Caco-2 (cell line): ENCODE measurements around the gene CEACAM7. TPM values are rescaled to one million over a fixed set of nuclear protein-coding genes. Genes with fewer than 3 reads are reported as not detected.
"Not testable (repeated sequence)": the region's sequence is repeated elsewhere in the genome, so short reads cannot be mapped to it uniquely, and the experiment has no call there.

Experiments
- BruUV-seq: library from RNA; stranded (reverse); fragments of 400-500 nt; replicated peaks from 2 replicates; lab custom pipeline; 2021; lab: Mats Ljungman, UMichigan
- CTCF ChIA-PET: fragments of 300-600 bp; sonication (Branson Sonifier 250); formaldehyde crosslinking; loops from one replicate; lab custom pipeline; 2022; ENCODE audit warnings: antibody characterized with exemption; lab: Charles Lee
- POLR2A ChIA-PET: fragments of 300-600 bp; sonication (Branson Sonifier 250); formaldehyde crosslinking; loops from one replicate; lab custom pipeline; 2022; ENCODE audit warnings: antibody characterized with exemption; lab: Charles Lee
- DNase-seq, 2 experiments: peaks; one replicate each; pipeline versions ENCODE4 v3.0.0 to v3.0.0-alpha.2; 2020 to 2022
- H3K27me3 ChIP-seq: replicated peaks from 2 replicates; pipeline ENCODE4 v1.6.0; 2011; ENCODE audit warnings: low read length; ENCODE audit not compliant: control insufficient read depth, insufficient read depth
- H3K36me3 ChIP-seq: 2 replicates; pipeline ENCODE4 v1.5.1; 2011; ENCODE audit warnings: low read length; ENCODE audit not compliant: control insufficient read depth, insufficient read depth
- H3K4me1 ChIP-seq: fragments of 250-450 bp; sonication (Bioruptor Pico); 2 replicates; pipeline ENCODE4 v1.5.1; 2020; ENCODE audit warnings: mild to moderate bottlenecking
- H3K4me3 ChIP-seq: 2 replicates; pipeline ENCODE4 v1.5.1; 2011; ENCODE audit warnings: low read depth, mild to moderate bottlenecking, control low read depth, low read length
- H3K9me3 ChIP-seq: fragments of 250-450 bp; sonication (Bioruptor Pico); 2 replicates; pipeline ENCODE4 v1.5.1; 2020; ENCODE audit warnings: mild to moderate bottlenecking, moderate library complexity
- H3K27ac Mint-ChIP-seq: one replicate; pipeline ENCODE4 v1.8.0; 2022; ENCODE audit warnings: mixed read lengths; ENCODE audit not compliant: unreplicated experiment
- H3K27me3 Mint-ChIP-seq: one replicate; pipeline ENCODE4 v1.8.0; 2022; ENCODE audit warnings: mixed read lengths; ENCODE audit not compliant: insufficient read depth, unreplicated experiment
- H3K36me3 Mint-ChIP-seq: one replicate; pipeline ENCODE4 v1.8.0; 2022; ENCODE audit warnings: mild to moderate bottlenecking, mixed read lengths; ENCODE audit not compliant: insufficient read depth, unreplicated experiment
- H3K4me1 Mint-ChIP-seq: one replicate; pipeline ENCODE4 v1.8.0; 2022; ENCODE audit warnings: low read depth, mixed read lengths; ENCODE audit not compliant: unreplicated experiment
- H3K4me3 Mint-ChIP-seq: one replicate; pipeline ENCODE4 v1.8.0; 2022; ENCODE audit warnings: mild to moderate bottlenecking, moderate library complexity, mixed read lengths; ENCODE audit not compliant: unreplicated experiment
- H3K9me3 Mint-ChIP-seq: one replicate; pipeline ENCODE4 v1.8.0; 2022; ENCODE audit warnings: mixed read lengths; ENCODE audit not compliant: unreplicated experiment
- intact Hi-C: fragments of 100-400 bp; cut with micrococcal nuclease; formaldehyde crosslinking; loops from one replicate; pipeline ENCODE4 v1.10.0; 2022; ENCODE audit not compliant: unreplicated experiment
- total RNA-seq: library from RNA; stranded (reverse); gene quantifications from 2 replicates; pipeline ENCODE4 v1.2.3, GENCODE V29; 2022
- TF ChIP-seq, protein P1 (sequence below), 2 experiments: fragments of 200-600 bp in 1 of 2; IDR thresholded peaks; 1 replicate in 1 of 2; 2 replicates in 1 of 2; pipeline versions ENCODE4 v1.5.1 to v1.8.0; 2011 to 2022; ENCODE audit warnings: antibody characterized with exemption in 1 of 2, control low read depth in 1 of 2, inconsistent platforms in 1 of 2, low read depth in 1 of 2, low read length in 1 of 2, mild to moderate bottlenecking in 1 of 2, moderate library complexity in 1 of 2; ENCODE audit not compliant: insufficient read depth in 1 of 2, severe bottlenecking in 1 of 2, unreplicated experiment in 1 of 2

The CEACAM7 gene
- total RNA-seq, 1 experiment from 2014 or later, result not detected

DNA sequence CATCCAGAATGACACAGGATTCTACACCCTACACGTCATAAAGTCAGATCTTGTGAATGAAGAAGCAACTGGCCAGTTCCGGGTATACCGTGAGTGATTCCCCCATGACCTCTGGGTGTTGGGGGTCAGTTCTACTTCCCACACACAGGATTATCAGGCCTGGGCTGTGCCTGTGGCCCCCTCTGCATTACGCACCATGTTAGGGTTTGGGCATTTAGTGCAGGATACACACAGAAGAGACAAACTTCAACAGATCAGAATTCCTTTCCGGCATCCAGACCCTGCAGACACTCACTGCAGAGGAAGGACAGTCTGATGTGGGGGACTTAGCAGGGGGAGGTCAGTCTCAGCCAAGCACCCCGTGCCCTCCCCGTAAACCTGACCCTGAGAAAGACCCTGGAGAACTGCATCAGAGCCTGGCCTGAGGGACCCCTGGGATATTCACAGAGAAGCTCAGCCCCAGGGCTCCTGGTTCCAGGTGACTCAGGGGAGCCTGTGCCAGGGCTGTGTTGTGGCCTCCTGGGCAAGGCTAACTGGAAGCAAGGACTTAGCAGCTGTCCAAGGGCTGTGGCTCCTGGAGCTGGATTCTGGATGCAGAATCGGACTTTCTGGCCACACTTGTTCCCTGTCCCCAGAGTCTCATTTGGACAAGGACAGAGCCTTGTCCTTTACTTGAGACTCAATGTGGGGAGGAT, 22.0 kb upstream of the CEACAM7 start:
- Mint-ChIP-seq H3K27me3 (peaks cover 5% of the 10 kb centered on the region), H3K4me1 (peaks cover 13% of the 10 kb centered on the region), H3K9me3 (no peaks in the 10 kb centered on the region), H3K36me3 (peaks cover 5% of the 10 kb centered on the region), H3K27ac (no peak overlapping the region), H3K4me3 (no peak overlapping the region)
- BruUV-seq, result TSS peak; percentile 26
- Histone ChIP-seq H3K4me3 (no peak overlapping the region), H3K4me1 (no peaks in the 10 kb centered on the region), H3K36me3 (no peaks in the 10 kb centered on the region), H3K27me3 (no peaks in the 10 kb centered on the region), H3K9me3 (no peaks in the 10 kb centered on the region)
- ChIA-PET POLR2A (no interaction called here), CTCF (no interaction called here)
- DNase-seq, result no peak
- intact Hi-C loops, result loop anchor here (5.0 kb wide), 1 partner anchor 68 kb away; no protein-coding TSS in a partner anchor
- TF ChIP-seq, protein P1, sequence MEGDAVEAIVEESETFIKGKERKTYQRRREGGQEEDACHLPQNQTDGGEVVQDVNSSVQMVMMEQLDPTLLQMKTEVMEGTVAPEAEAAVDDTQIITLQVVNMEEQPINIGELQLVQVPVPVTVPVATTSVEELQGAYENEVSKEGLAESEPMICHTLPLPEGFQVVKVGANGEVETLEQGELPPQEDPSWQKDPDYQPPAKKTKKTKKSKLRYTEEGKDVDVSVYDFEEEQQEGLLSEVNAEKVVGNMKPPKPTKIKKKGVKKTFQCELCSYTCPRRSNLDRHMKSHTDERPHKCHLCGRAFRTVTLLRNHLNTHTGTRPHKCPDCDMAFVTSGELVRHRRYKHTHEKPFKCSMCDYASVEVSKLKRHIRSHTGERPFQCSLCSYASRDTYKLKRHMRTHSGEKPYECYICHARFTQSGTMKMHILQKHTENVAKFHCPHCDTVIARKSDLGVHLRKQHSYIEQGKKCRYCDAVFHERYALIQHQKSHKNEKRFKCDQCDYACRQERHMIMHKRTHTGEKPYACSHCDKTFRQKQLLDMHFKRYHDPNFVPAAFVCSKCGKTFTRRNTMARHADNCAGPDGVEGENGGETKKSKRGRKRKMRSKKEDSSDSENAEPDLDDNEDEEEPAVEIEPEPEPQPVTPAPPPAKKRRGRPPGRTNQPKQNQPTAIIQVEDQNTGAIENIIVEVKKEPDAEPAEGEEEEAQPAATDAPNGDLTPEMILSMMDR (IDR thresholded peaks at IDR 0.05; ENCODE audit: insufficient read depth in 1 of 2, low read depth in 1 of 2, low read length in 1 of 2, severe bottlenecking in 1 of 2, unreplicated experiment in 1 of 2), result no peak

DNA sequence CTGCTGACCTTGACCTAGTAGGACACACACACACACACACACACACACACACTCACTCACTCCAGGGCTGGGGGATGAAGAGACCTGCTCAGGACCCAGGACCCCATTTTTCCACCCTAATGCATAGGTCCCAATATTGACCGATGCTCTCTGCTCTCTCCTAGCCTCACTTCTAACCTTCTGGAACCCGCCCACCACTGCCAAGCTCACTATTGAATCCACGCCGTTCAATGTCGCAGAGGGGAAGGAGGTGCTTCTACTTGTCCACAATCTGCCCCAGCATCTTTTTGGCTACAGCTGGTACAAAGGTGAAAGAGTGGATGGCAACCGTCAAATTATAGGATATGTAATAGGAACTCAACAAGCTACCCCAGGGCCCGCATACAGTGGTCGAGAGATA, 21.4 kb upstream of the CEACAM7 start:
- H3K36me3 ChIP-seq, H3K27me3 Mint-ChIP-seq, H3K27ac Mint-ChIP-seq, H3K27me3 ChIP-seq, H3K4me1 ChIP-seq, CTCF ChIA-PET, H3K4me3 ChIP-seq, POLR2A ChIA-PET, H3K9me3 ChIP-seq, H3K4me3 Mint-ChIP-seq, H3K36me3 Mint-ChIP-seq, BruUV-seq, DNase-seq, H3K9me3 Mint-ChIP-seq: not testable (repeated sequence)
- intact Hi-C loops, result loop anchor here (5.0 kb wide), 1 partner anchor 67 kb away; no protein-coding TSS in a partner anchor
- peaks cover 13% of the 10 kb centered on the region for H3K4me1 Mint-ChIP-seq

DNA sequence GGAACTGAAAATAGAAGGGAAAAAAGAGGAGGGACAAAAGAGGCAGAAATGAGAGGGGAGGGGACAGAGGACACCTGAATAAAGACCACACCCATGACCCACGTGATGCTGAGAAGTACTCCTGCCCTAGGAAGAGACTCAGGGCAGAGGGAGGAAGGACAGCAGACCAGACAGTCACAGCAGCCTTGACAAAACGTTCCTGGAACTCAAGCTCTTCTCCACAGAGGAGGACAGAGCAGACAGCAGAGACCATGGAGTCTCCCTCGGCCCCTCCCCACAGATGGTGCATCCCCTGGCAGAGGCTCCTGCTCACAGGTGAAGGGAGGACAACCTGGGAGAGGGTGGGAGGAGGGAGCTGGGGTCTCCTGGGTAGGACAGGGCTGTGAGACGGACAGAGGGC, 20.4 kb upstream of the CEACAM7 start, which contains the start of gene CEACAM5:
CEACAM5 (plus strand) TSS at position 146 of the 400 bp plus-strand sequence; CDS start at position 252, 106 bp downstream.
- Mint-ChIP-seq H3K9me3 (no peaks in the 10 kb centered on the region), H3K36me3 (peaks cover 5% of the 10 kb centered on the region), H3K27me3 (peaks cover 5% of the 10 kb centered on the region), H3K27ac (no peak within 1 kb of the TSS), H3K4me3 (no peak within 1 kb of the TSS), H3K4me1 (peaks cover 13% of the 10 kb centered on the region)
- Histone ChIP-seq H3K36me3 (no peaks in the 10 kb centered on the region), H3K9me3 (no peaks in the 10 kb centered on the region), H3K27me3 (no peaks in the 10 kb centered on the region), H3K4me3 (no peak within 1 kb of the TSS), H3K4me1 (no peaks in the 10 kb centered on the region)
- intact Hi-C loops, result loop anchor here (5.0 kb wide), 1 partner anchor 66 kb away; no protein-coding TSS in a partner anchor
- no TSS peak for BruUV-seq
- TF ChIP-seq, protein P1 (IDR thresholded peaks at IDR 0.05; ENCODE audit: insufficient read depth in 1 of 2, low read depth in 1 of 2, low read length in 1 of 2, severe bottlenecking in 1 of 2, unreplicated experiment in 1 of 2), result no peak
- CTCF ChIA-PET, result interaction anchor here (2.0 kb wide), 1 partner anchor 26 kb away, joined by 24 read pairs; no protein-coding TSS in a partner anchor
- DNase-seq, result no peak
- POLR2A ChIA-PET, result no interaction called here
